Measurements from ENCODE around the gene OSBPL6. TPM values are rescaled to one million over a fixed set of nuclear protein-coding genes. Genes with fewer than 3 reads are reported as not detected.
"Not testable (repeated sequence)": the region's sequence is repeated elsewhere in the genome, so short reads cannot be mapped to it uniquely, and the experiment has no call there.

Gene OSBPL6
- total RNA-seq (under 1 TPM; 0.14 to 0.23 TPM), polyA plus RNA-seq (under 1 TPM; 0.44 to 0.49 TPM)

DNA sequence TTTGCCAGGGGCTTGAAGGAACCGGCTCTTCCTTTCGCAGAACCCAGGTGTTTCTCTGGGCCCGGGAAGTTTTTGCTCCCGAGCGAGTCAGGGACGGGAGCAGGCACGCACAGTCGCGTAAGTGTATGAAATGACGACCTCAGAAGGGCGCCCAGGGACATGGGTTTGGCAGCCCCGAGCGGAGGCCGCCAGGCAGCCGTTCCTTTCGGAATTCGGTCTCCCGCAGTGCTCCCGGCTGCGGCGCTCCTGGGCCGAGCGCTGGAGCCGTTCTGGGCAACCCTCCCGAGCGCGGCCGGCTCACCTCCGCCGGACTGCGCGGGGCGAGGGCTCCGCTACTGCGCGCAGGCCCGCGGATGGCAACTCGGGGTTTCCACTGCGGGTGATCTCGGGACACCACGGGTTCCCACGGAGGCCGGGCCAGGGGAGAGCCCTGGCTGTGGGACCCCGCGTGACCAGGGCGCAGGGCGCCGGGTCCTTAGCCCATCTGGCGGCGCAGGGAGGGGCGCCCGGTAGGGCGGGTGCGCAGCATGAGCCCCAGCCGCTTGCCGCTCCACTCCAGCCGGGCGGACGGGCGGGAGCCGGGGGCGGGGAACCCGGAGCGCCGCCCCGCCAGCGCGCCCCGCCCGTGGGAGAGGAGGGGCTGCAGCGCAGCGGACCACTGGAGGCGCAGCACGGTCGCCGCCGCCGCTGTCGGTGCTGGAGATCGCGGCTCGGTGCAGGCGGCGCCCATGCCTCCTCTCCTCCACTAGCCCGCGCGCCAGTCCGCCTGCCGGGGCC lies at the start of gene OSBPL6:
Gene OSBPL6 (plus strand): TSS at position 690 of the 777 bp plus-strand sequence. CDS start 111,673 bp downstream, outside the sequence.
- Histone ChIP-seq H3K4me3 (ENCODE audit: low read length in 2 of 2) (peak within 1 kb of the TSS; percentile 42 to 47), H3K9me3 (ENCODE audit: control insufficient read depth in 1 of 2, low read length in 2 of 2) (no peaks in the 10 kb centered on the region), H3K27ac (ENCODE audit: low read depth, low read length) (no peak within 1 kb of the TSS), H3K4me1 (ENCODE audit: insufficient read depth, low read length) (peaks cover 12% of the 10 kb centered on the region), H3K36me3 (ENCODE audit: insufficient read depth, low read length) (no peaks in the 10 kb centered on the region), H3K27me3 (ENCODE audit: insufficient read depth, low read length) (peaks cover 3% of the 10 kb centered on the region)
- Mint-ChIP-seq H3K27ac (peak within 1 kb of the TSS in 3 of 7 donors; percentile 29 to 57 (median 36)), H3K36me3 (no peaks in the 10 kb centered on the region), H3K27me3 (peaks cover 30 to 42% of the 10 kb centered on the region in 2 donors), H3K4me1 (peaks cover 9 to 25% (median 15%) of the 10 kb centered on the region in 4 donors), H3K9me3 (no peaks in the 10 kb centered on the region), H3K4me3 (peak within 1 kb of the TSS; percentile 75 to 89 (median 82))
- peak; percentile 44 to 67 (median 57) for DNase-seq
- intact Hi-C loops (cut with micrococcal nuclease) = no loop called here
- POLR2A ChIA-PET (ENCODE audit: partially characterized antibody) = no interaction called here
- CTCF ChIA-PET (ENCODE audit: partially characterized antibody) = no interaction called here

DNA sequence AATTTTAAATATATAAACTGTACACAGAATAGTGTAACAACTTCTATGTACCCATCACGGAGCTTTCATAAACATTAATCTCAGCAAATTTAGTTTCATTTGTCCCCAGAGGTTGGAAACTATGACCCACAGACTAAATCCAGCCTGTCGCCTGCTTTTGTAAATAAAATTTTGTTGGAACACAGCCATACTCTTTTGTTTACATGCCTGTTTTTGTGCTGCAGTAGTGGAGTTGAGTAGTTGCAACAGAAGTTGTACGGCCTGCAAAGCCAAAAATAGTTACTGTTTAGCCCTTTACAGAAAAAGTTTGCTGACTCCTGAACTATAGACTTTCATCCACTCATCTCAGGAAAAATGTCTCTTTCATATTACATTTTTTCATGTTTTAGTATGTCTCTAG lies 42.3 kb upstream of the OSBPL6 start:
- H3K9me3 Mint-ChIP-seq = peaks cover 2 to 14% (median 8%) of the 10 kb centered on the region in 8 donors
- intact Hi-C loops (cut with micrococcal nuclease) = no loop called here
- Histone ChIP-seq H3K27ac (ENCODE audit: low read depth, low read length) (no peak overlapping the region), H3K27me3 (ENCODE audit: insufficient read depth, low read length) (peaks cover 5% of the 10 kb centered on the region), H3K9me3 (ENCODE audit: control insufficient read depth in 1 of 2, low read length in 2 of 2) (no peaks in the 10 kb centered on the region), H3K4me3 (ENCODE audit: low read length in 2 of 2) (no peak overlapping the region), H3K4me1 (ENCODE audit: insufficient read depth, low read length) (no peaks in the 10 kb centered on the region), H3K36me3 (ENCODE audit: insufficient read depth, low read length) (no peaks in the 10 kb centered on the region)
- no peak overlapping the region for H3K27ac Mint-ChIP-seq
- POLR2A ChIA-PET (ENCODE audit: partially characterized antibody) = no interaction called here
- CTCF ChIA-PET (ENCODE audit: partially characterized antibody) = no interaction called here
- DNase-seq = no peak
- H3K4me3 Mint-ChIP-seq = no peak overlapping the region
- peaks cover 0 to 5% of the 10 kb centered on the region in 2 donors for H3K36me3 Mint-ChIP-seq
- H3K27me3 Mint-ChIP-seq = peaks cover 13 to 17% of the 10 kb centered on the region in 2 donors
- H3K4me1 Mint-ChIP-seq = no peaks in the 10 kb centered on the region

DNA sequence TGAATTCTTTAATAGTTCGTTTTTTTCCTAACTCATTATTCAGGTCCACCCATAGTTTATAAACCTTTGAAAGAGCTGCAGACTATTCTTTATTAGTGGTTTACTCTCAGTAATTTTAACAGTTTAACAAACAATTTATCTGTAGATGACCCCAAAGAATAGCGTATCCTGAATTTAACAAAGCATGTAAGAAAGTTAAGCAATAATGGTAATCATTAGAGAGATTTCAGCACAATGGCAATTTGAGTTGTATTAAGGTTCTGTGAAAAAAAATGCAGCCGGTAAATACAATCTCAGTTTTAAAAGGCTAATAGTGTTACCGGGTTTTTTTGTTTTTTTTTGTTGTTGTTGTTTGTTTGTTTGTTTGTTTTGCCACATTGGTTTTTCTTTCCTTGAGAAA lies 41.8 kb upstream of the OSBPL6 start:
- no peak overlapping the region for H3K27ac Mint-ChIP-seq
- DNase-seq = no peak
- intact Hi-C loops (cut with micrococcal nuclease) = no loop called here
- Histone ChIP-seq H3K9me3 (ENCODE audit: control insufficient read depth in 1 of 2, low read length in 2 of 2) (no peaks in the 10 kb centered on the region), H3K4me3 (ENCODE audit: low read length in 2 of 2) (no peak overlapping the region), H3K36me3 (ENCODE audit: insufficient read depth, low read length) (no peaks in the 10 kb centered on the region), H3K4me1 (ENCODE audit: insufficient read depth, low read length) (no peaks in the 10 kb centered on the region), H3K27ac (ENCODE audit: low read depth, low read length) (no peak overlapping the region), H3K27me3 (ENCODE audit: insufficient read depth, low read length) (peaks cover 5% of the 10 kb centered on the region)
- H3K4me1 Mint-ChIP-seq = no peaks in the 10 kb centered on the region
- peaks cover 2 to 14% (median 8%) of the 10 kb centered on the region in 8 donors for H3K9me3 Mint-ChIP-seq
- peaks cover 0 to 5% of the 10 kb centered on the region in 2 donors for H3K36me3 Mint-ChIP-seq
- H3K4me3 Mint-ChIP-seq = no peak overlapping the region
- ChIA-PET POLR2A (ENCODE audit: partially characterized antibody) (no interaction called here), CTCF (ENCODE audit: partially characterized antibody) (no interaction called here)
- H3K27me3 Mint-ChIP-seq = peaks cover 14 to 17% of the 10 kb centered on the region in 2 donors

DNA sequence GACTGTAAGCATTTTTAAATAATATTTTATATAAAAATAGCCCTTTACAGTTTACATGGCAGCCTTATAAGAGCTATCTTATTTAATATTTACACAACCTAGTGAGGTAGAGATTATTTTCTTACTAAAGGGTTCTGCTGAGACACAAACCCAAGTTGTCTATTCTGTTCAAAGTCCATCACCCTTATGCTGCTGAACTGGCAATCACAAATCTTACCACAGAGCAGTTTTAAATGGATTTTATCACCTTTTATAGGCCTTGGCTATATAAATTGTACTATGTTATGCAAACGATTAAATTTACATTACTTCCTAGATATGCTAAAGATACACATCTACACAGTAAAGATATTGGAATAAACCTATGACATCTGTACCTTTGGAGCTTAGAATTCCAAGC lies 41.3 kb upstream of the OSBPL6 start:
- CTCF ChIA-PET (ENCODE audit: partially characterized antibody) = no interaction called here
- H3K36me3 Mint-ChIP-seq = peaks cover 0 to 5% of the 10 kb centered on the region in 2 donors
- intact Hi-C loops (cut with micrococcal nuclease) = no loop called here

DNA sequence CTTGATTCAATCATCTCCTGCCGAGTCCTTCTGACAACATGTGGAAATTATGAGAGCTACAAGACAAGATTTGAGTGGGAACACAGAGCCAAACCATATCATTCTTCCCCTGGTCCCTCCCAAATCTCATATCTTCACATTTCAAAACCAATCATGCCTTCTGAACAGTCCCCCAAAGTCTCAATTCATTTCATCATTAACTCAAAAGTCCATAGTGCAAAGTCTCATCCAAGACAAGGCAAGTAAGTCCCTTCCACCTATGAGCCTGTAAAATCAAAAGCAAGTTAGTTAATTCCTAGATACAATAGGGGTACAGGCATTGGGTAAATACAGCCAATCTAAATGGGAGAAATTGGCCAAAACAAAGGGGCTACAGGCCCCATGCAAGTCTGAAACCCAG lies 40.4 kb upstream of the OSBPL6 start:
- H3K27me3 ChIP-seq (ENCODE audit: insufficient read depth, low read length); intact Hi-C loops (cut with micrococcal nuclease); H3K9me3 ChIP-seq (ENCODE audit: control insufficient read depth in 1 of 2, low read length in 2 of 2); CTCF ChIA-PET (ENCODE audit: partially characterized antibody); H3K4me1 ChIP-seq (ENCODE audit: insufficient read depth, low read length); POLR2A ChIA-PET (ENCODE audit: partially characterized antibody); H3K36me3 Mint-ChIP-seq; H3K4me3 Mint-ChIP-seq; H3K36me3 ChIP-seq (ENCODE audit: insufficient read depth, low read length); H3K27ac ChIP-seq (ENCODE audit: low read depth, low read length); H3K4me3 ChIP-seq (ENCODE audit: low read length in 2 of 2); DNase-seq; H3K4me1 Mint-ChIP-seq; H3K27ac Mint-ChIP-seq: not testable (repeated sequence)
- H3K27me3 Mint-ChIP-seq = peaks cover 9 to 14% of the 10 kb centered on the region in 2 donors
- peaks cover 2 to 14% (median 8%) of the 10 kb centered on the region in 8 donors for H3K9me3 Mint-ChIP-seq

More for the DNA sequence above, 41.3 kb upstream of the OSBPL6 start:
- Mint-ChIP-seq H3K27ac (no peak overlapping the region), H3K4me1 (no peaks in the 10 kb centered on the region), H3K4me3 (no peak overlapping the region), H3K9me3 (peaks cover 2 to 14% (median 8%) of the 10 kb centered on the region in 8 donors), H3K27me3 (peaks cover 11 to 17% of the 10 kb centered on the region in 2 donors)
- no peaks in the 10 kb centered on the region for H3K4me1 ChIP-seq (ENCODE audit: insufficient read depth, low read length)
- H3K4me3 ChIP-seq (ENCODE audit: low read length in 2 of 2) = no peak overlapping the region
- H3K27ac ChIP-seq (ENCODE audit: low read depth, low read length) = no peak overlapping the region
- DNase-seq = no peak
- no peaks in the 10 kb centered on the region for H3K9me3 ChIP-seq (ENCODE audit: control insufficient read depth in 1 of 2, low read length in 2 of 2)
- no peaks in the 10 kb centered on the region for H3K36me3 ChIP-seq (ENCODE audit: insufficient read depth, low read length)
- H3K27me3 ChIP-seq (ENCODE audit: insufficient read depth, low read length) = peaks cover under 1% of the 10 kb centered on the region
- POLR2A ChIA-PET (ENCODE audit: partially characterized antibody) = no interaction called here

DNA sequence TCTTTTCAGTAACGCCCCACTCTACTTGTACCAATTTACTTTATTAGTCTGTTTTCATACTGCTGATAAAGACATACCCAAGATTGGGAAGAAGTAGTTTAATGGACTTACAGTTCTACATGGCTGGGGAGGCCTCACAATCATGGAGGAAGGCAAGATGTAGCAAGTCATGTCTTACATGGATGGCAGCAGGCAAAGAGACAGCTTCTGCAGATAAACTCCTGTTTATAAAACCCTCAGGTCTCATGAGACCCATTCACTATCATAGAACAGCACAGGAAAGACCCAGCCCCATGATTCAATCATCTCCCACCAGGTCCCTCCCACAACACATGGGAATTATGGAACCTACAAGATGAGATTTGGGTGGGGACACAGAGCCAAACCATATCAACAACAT lies 38.8 kb upstream of the OSBPL6 start:
- no peak overlapping the region for H3K4me3 Mint-ChIP-seq
- Histone ChIP-seq H3K27ac (ENCODE audit: low read depth, low read length) (no peak overlapping the region), H3K27me3 (ENCODE audit: insufficient read depth, low read length) (no peaks in the 10 kb centered on the region), H3K4me1 (ENCODE audit: insufficient read depth, low read length) (no peaks in the 10 kb centered on the region), H3K4me3 (ENCODE audit: low read length in 2 of 2) (no peak overlapping the region), H3K36me3 (ENCODE audit: insufficient read depth, low read length) (no peaks in the 10 kb centered on the region), H3K9me3 (ENCODE audit: control insufficient read depth in 1 of 2, low read length in 2 of 2) (no peaks in the 10 kb centered on the region)
- ChIA-PET POLR2A (ENCODE audit: partially characterized antibody) (no interaction called here), CTCF (ENCODE audit: partially characterized antibody) (no interaction called here)
- H3K27ac Mint-ChIP-seq = no peak overlapping the region
- peaks cover 7 to 8% of the 10 kb centered on the region in 2 donors for H3K27me3 Mint-ChIP-seq
- no peaks in the 10 kb centered on the region for H3K4me1 Mint-ChIP-seq
- intact Hi-C loops (cut with micrococcal nuclease) = no loop called here
- peaks cover 2 to 14% (median 7%) of the 10 kb centered on the region in 8 donors for H3K9me3 Mint-ChIP-seq
- no peak for DNase-seq
- peaks cover 0 to 5% of the 10 kb centered on the region in 2 donors for H3K36me3 Mint-ChIP-seq

DNA sequence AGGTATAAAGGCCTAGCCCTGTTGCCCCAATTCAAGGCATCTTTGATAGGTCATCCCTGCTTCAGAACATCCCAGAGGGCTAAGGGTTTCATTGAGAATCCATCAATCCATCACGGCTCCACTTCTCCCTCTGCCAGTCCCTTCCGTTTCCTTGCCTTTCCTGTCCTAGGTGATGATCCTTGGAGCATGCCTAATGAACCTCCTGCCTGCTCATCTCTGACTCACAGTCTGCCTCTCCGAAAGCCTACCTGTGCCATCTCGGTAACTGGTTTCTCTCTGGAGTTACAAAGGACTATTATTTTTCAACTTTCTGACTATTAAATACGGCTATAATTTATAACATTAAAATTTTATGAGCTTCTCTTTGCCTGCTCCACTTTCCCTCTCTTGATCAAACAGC lies 36.7 kb upstream of the OSBPL6 start:
- no peaks in the 10 kb centered on the region for H3K27me3 ChIP-seq (ENCODE audit: insufficient read depth, low read length)
- H3K4me1 Mint-ChIP-seq = no peaks in the 10 kb centered on the region
- no peaks in the 10 kb centered on the region for H3K4me1 ChIP-seq (ENCODE audit: insufficient read depth, low read length)
- no peak overlapping the region for H3K4me3 ChIP-seq (ENCODE audit: low read length in 2 of 2)
- H3K9me3 Mint-ChIP-seq = peaks cover 2 to 14% (median 7%) of the 10 kb centered on the region in 8 donors
- H3K4me3 Mint-ChIP-seq = no peak overlapping the region
- H3K36me3 Mint-ChIP-seq = peaks cover 0 to 5% of the 10 kb centered on the region in 2 donors
- H3K27me3 Mint-ChIP-seq = peaks cover 11 to 15% of the 10 kb centered on the region in 2 donors
- ChIA-PET CTCF (ENCODE audit: partially characterized antibody) (no interaction called here), POLR2A (ENCODE audit: partially characterized antibody) (no interaction called here)
- H3K27ac ChIP-seq (ENCODE audit: low read depth, low read length) = no peak overlapping the region
- intact Hi-C loops (cut with micrococcal nuclease) = no loop called here
- H3K36me3 ChIP-seq (ENCODE audit: insufficient read depth, low read length) = no peaks in the 10 kb centered on the region
- H3K27ac Mint-ChIP-seq = no peak overlapping the region
- no peak for DNase-seq
- H3K9me3 ChIP-seq (ENCODE audit: control insufficient read depth in 1 of 2, low read length in 2 of 2) = no peaks in the 10 kb centered on the region
